Hematopoietic multipotent progenitor cell treated with erythropoietin and hydrocortisone succinate and interleukin-3 and kit ligand, for 8 days (in vitro differentiated cells): Measurements from ENCODE around the gene XPO6.

Source experiments
- DNase-seq: peaks from one replicate; pipeline ENCODE4 v3.0.0-alpha.2; 2015

The XPO6 gene

DNA sequence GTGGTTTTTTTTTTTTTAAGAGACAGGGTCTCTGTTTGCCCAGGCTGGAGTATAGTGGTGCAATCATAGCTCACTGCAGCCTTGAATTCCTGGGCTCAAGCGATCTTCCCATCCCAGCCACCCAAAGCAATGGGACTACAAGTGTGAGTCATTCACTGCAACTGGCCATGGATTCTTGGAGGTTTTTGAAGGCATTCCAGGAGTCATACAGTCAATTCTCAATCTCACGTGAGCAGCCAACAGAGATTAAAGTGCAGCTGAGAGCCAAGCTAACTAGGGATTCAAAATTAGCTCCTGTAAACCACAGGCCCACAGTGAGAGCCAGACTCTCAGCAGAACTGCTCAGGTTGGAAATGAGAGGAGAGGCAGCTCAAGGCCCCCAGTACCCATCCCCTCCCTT, 30.2 kb downstream of the XPO6 start:
- DNase-seq: no peak

DNA sequence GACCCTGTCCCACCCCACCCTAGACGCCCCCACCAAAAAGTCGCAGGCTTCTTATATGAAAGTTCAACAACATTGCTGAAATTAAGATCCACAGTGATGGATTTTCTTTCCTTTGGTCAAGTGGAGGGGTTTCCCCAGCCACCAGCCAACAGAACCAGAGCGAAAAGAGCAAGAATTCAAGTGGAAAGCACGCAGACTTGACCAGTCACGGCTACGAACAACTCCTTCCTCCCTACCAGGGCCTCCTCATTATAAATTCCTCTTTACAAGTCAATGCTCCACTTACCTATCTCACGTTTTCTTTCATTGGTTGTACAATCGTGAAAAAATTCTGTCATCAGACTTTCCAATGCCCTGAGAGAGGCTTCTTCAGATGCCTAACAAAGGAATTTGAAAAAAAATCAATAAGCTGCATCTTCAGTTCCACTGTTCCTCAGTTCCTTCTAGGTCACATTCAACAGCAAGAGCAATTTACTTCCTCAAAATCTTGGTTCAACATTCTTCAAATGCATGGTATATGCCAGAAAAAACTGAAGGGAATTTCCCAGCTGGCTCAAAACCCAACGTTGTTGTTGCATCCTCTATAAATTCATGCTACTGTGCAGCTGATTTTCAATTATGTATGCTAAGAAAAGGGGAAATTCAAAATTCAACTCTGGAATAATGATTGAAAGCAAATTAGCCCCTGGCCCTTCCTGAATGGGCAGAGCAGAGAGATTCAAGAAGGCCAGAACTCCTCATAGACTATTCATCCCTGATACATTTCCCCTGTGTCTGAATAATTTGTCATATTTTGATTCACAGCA, 30.9 kb downstream of the XPO6 start:
- DNase-seq: no peak

DNA sequence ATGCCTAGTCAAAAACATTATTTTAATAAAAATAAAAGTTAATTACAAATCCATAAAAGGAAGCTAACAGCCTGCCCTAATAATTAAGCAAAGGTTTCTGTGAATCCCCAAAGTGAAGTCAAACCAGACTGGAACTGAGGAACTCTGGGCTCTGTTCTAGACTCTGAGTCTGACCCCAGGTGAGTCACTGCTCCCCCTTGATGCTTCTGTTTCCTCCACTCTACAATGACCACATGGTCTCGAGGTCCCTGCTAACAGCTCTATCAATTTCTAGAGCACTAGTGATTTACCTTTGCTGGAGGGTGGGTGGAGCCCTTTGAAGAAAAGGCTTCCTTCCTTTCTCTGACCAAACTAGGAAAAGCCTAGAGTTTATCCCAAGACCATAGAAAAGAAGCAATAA, 32.4 kb downstream of the XPO6 start:
- no peak for DNase-seq

DNA sequence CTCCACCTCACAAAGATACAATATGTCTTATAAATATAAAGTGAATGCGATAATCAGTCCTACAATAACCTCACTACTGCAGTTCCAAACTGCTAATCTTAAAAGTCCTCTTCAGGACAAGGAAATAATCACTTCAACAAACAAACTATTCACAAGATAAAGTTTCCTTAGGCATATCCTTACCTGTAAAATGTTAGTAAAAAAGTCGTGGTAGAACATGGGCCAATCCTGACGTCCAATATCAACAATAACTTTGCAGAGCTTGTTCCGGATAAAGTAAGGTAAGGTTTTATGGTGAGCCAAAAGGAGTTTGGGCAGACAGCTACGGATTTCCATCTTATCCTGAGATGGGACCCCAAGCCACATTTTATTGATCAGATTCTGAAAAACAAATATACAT, 36.0 kb downstream of the XPO6 start:
- DNase-seq: no peak

DNA sequence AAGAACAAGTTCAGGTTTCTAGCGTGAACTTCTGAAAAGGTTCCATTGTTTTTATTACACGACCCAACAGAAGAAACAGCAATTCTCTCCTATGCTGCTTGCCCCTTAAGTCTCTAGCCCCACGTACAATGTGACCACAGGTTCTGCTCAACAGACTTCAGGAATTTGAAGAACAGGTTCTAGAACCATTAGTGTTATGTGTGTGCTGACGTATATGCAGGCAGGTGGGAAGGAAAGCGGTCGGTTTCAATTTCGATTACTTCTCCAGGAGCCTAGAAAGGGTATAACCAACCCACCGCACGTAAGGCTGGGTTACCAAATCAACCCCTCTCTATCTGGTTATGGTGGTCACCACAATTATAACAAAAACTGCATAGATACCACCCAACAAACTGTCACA, 39.4 kb downstream of the XPO6 start:
- DNase-seq: no peak

DNA sequence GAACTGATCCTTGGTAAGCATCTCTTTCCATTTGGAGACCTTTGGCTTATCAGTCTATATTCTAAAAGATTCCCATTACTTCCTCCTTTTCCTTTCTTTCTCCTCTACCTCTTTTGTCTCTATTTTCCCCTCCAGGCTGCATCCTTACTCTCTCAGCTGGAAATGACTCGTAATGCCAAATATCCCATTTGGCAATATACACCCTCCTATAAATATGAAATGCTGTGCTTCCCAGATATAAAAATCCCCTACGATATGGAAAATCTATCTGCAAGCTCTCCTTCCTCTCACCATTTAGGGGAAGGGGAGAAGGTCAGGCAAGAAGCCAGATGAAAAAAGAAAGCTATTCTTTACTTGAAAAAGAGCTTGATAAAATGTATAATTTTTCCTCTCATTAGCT, 39.9 kb downstream of the XPO6 start:
- no peak for DNase-seq

DNA sequence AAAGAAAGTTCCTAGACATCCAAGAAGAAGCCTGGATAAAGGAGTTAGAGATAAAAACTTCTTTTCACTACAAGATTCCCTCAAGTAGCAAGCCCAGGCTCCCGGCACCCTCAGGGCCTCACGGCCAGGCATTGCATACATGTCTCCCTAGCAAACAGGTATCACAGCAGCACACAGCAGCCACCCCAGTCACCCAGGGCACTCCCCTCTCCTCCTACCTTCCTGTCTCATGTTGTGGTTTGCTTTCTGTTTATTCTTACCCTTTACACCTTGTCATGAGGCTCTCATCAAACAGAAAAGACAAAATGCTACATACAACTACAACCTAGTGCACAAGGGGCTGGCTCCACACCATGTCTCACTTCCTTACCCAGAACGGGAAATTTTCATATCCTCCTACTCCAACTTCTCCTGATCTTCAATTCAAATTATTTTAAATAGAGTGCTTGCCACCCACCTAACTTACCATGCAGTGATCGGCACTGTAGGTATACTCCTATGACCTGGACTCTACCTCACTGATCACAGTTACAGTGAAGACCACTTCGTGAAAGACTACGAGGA, 42.7 kb downstream of the XPO6 start:
- DNase-seq: no peak

DNA sequence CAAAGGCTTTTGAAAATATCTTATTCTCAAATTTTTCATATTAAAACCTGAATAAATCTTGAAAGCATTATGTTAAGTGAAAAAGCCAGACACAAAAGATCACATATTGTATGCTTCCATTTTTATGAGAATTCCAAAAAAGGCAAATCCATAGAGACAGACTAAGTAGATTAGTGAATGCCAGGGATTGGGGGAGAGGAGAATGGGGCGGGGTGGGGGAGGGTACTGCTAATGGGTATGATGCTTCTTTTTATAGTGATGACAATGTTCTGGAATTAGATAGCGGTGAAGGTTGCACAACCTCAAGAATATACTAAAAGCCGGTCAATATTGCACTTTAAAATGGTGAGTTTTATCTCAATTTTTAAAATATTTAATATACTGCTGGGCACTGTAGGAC, 44.0 kb downstream of the XPO6 start:
- DNase-seq: no peak

DNA sequence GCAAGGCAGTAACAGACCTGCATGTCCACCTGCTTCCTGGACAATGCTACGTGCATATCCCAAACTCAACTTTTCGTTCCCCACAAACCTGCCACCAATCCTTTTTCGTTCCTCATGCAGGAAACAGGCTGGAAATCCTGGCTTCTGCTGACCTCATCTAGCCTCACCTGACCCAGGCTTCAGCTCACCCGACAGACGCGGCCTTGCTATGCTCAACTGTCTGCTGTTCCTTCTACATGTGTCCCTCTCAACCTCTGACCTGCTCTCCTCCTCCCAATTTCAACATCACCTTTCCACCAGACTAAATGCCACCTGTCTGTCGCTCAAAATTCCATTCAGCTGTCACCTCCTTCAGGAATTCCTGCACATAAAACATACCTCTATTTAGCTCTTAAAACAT, 44.5 kb downstream of the XPO6 start:
- DNase-seq: no peak

DNA sequence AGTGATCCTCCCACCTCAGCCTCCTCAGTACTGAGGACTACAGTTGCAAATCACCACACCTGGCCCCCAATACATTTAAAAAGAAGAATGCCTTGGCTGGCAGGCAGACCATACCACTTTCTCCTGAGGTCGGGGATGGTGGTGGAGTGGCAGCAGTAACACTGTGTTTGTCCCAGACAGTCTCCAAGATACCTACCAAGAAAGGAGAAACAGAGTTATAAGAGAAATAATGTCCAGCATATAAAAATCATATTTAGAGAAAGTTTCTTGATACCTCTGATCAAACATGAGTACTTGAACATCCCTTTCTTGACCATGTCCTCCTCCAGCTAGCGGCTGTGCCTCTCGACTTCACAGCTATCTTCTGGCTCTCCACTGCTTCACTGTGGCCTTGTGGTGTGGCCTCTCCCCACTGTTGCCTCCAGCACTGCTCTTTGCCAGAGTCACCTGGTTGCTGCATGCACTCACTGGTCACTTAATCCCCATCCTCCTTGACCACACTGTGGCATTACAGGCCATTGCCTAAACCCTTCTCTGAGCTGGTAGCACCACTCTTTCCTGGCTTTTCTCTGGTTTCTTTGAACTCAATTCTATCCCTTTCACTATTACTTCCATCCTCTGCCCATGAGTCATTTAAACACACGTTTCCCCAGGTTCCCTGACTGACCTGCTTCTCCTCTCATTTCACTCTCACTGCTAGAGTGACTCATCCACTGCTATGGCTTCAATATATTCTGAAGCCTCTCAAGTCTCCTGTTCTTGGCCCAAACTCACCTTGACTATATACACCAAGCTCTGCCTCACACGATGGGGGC, 45.2 kb downstream of the XPO6 start:
- DNase-seq: no peak

DNA sequence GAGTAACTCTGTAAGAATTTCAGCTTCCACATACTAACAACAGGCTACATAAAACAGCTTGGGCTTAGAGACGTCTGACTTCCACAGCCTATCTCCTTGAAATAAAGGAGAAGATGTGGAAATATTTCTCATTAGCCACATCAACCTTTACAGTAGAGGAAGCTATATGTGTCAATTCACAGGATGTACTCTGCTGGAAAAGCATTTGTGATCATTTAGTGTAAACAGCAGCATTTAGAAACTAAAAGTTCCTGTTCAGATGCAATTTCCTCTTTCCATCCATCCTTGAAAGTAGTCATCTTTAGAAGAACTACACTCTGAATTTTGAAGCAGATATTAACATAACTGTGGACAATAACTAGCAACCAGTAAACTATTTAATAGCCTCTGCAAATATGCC, 46.2 kb downstream of the XPO6 start:
- DNase-seq: no peak

DNA sequence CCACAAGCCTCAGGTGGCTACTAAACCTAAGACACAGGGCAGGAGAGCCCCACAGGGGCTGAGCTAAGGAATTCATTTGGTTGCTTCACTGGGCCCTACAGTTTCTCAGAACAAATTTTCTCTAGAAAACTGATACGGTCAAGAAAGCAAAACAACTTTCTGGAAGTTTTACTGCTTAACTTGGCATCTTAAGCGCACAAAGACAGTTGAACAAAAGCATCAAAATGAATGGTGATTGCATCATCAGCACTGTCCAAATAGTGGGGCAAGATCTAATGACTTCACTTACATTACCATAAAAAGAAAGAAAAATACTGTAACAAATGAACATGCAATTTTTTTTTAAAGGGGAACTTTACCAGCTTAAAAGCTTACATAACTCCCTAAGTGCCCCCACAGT, 47.6 kb downstream of the XPO6 start:
- no peak for DNase-seq

DNA sequence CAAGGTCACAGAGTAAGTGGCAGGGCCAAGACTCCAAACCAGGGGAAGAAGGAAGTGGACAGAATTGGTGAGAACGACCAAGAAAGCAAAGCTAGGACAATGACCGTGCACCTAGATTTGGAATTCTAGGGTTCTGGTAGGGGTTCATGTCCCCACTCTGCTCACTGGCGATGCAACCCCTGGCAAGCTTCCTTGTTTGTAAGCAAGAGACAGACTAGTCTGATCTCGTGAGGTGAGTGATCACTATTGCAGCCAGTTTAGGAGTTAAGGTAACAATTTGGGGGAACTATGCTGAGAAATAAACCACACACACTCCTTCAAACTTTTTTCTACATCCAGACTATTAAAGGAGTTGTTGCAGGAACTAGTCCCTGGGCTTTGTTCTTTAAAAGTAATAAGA, 48.1 kb downstream of the XPO6 start:
- no peak for DNase-seq

DNA sequence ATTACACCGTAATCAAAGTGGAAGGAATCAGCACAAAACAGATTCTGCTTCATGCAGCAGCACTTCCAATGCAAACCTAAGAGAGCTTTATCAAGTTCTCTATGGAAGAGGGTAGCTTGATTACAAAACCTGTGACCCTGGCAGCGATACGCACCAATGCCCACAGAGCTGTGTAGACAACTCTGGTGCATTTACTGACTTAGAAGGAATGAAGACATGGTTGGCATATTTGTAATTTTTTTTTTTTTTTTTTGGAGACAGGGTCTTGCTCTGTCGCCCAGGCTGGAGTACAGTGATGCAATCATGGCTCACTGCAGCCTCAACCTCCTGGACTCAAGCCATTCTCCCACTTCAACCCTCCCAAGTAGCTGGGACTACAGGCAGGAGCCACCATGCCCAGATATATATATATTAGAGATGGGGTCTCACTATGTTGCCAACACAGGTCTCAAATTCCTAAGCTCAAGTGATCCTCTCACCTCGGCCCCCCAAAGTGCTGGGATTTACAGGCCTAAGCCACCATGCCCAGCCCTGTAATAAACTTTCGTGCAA, 49.4 kb downstream of the XPO6 start:
- DNase-seq: no peak

DNA sequence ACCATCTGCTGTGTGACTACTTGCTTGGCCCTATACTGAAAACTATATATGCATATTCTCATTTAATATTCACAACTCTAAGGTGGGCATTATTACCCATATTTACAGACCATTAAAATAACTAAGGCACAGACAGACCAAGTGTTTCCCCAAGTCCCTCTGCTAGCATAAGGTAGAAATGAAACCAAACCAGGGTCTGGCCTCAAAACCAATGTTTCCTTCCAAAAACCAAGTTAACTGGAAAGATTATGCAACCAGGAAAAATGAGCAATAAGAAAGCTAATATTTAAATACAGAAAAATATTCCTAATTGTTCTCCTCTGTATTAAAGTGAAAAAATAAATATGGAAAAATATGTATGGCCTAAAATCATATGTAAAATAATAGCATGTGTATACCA, 50.1 kb downstream of the XPO6 start:
- DNase-seq: no peak

DNA sequence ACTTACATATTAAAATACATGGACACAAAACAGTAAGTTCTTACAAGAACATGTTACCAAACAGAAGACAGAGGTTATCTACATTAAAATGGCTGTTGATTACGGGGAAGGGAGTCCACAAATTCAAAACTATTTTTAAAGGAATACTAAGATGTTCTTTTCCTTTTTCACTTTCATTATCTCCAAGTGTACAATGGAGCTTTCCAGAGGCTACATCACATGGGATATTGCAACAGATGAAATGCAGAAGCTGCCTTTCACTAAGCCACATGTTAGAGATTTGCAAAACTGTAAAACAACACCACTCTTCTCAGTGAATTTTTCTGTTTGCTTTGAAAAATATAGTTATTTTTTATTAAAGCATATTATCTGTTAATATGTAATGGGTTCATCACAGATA, 53.6 kb downstream of the XPO6 start:
- DNase-seq: no peak

DNA sequence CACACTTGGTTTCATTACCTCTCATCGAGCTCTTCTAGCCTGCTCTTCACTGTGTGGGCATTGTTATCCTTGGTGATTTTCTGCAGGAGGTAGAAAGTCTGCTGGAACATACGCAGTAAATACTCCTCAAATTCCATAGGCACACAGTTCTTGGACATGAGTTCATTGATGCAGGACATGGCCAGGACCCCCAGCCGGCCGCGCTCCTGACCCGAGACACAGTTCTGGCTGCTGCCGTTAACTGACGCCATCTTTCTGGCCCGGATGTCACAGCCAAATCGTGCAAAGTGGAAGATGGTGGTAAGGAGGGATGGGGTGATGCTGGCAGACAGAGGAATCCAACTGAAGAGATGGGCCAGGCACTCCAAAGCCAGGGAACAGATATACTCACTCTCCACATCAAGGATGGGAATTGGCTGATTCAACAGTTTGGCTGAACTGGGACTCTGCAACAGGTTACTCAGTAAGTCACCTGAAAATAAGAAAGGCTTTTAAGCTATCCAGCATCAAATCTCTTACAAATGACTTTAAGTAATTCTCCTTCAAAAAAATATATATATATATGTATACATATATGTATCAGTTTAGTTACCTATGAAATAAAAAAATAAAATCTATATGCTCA, 55.6 kb downstream of the XPO6 start:
- no peak for DNase-seq

DNA sequence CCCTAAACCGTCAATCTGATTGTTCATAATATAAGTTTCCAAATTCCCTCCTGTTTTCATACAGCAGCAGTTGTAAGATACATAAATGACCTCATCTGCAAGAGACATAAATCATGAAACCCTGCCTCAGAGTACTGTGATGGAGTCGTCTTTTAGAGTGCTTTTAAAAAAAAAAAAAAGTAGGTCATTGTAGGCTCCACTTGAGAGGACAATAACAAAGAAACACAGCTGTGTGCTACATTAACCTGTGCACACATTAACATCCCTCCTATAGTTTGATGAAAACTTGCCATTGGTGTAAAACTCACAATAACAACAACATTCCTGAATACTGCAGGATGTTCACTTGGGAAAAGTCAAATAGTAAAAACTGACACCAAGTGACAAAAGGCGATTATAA, 56.5 kb downstream of the XPO6 start:
- DNase-seq: no peak

DNA sequence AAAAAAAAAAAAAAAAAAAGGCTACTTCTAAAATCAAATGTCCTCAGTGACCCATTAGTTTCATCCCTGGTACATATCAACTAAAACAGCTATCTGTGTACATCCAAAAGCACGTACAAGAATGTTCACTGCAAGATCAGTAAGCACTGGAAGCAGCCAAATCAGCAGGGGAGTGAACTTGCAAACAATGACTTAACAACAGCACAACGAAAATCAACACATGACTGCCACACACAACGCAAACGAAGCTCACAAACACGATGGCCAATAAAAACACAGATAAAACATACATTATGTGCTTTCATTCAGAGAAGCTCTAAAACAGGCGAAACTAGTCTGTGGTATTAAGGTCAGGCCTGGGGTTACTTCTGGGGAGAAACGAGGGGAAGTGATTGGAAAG, 60.6 kb downstream of the XPO6 start:
- DNase-seq: no peak

DNA sequence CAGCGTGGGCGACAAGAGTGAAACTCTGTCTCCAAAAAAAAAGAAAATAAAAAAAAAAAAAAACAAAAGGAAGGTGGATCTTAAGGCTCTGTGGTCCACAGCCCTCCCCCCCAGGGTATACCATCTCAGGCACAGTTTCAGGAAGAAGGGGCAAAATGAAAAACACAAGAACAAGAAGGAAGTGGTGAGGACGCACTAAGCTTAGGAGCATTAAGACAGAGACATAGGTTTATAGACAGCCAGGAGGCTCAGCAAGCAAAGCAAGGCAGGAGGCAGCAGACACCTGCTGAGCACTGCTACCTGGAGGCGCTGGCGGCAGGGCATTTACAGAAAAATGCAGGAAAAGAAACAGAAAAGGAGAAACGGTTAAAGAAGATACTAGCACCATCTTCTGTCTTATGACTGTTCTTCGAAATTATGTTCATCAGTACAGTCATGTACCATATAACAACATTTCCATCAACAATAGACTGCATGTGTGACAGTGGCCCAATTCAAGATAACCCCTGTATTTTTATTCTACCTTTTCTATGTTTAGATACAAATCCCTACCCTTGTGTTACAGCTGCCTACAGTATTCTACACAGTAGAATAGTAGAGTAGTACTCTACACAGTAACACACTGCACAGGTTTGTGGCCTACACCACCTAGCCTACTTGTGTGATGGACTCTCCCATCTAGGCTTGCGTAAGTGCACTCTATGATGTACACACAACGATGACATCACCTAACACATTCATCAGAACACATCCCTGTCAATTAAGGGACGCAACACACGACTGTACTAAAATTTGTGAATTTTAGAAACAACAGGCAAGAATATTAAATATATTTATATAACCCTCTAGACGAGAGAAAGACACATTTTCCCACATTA, 62.5 kb downstream of the XPO6 start:
- no peak for DNase-seq

DNA sequence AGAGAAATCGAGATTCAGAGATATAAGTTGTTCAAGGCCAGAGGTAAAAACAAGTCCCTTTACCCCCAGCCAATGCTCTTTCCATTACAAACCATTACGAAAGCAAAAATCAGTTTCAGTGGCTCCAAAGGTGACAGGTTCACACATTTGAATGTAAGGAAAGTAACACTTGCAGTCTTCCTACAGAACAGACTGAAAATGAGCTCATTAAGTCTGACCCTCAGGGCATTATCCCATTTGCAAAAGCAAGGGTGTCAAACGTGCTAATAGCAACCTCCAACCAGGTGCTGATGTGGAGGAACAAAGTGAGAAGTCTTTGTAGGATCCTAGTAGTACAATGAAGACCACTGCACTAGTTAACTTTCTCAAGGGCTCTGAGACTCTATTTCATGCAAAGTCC, 65.2 kb downstream of the XPO6 start:
- DNase-seq: no peak

DNA sequence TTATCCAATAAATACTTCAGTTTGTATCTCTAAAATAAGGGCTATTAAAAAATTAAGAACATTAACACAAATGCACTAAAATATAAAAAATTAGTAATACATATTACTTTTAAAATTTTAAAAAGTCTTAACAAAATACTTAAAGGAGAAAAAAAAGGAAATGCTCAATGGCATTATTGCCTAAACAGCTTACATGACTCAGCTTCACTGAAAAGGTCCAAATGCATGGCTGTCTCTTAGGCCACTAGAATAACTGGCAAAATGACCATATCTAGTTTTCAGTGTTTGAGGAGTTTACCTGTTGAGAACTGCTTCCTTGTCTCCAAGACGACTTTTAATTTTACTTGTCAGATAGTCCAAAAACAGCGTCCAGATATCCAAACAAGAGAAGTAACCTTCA, 66.0 kb downstream of the XPO6 start:
- DNase-seq: no peak
